ENCODE results near the gene MEFV. TPM values are rescaled to one million over a fixed set of nuclear protein-coding genes. Genes with fewer than 3 reads are reported as not detected.

MEFV gene
- total RNA-seq, 1 donor from 2014 or later: 0.21 TPM

DNA sequence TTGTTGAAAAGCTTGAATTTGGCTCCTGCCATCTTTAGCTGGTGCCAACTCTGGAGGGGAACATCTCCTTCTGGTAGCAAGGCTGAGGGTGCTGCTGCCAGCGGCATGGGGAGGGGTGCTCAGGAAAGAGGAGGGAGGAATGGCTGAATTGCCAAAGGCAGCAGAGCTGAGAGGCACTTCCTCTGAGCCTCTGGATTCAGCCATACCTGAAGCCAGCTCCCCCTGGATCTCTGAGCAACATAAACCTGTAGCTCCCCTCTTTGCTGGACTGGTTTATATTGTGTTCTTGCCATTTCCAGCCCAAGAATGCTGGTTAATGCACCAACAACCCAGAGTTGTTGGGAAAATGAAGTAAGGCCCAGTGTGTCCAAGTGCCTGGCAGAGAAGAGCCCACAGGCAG, 7.4 kb downstream of the MEFV start:
- no peak for DNase-seq (ENCODE audit: low read depth)
- no peaks in the 10 kb centered on the region for H3K27me3 ChIP-seq (ENCODE audit: control insufficient read depth, insufficient read depth, low read length)
- no peaks in the 10 kb centered on the region for H3K36me3 ChIP-seq (ENCODE audit: control insufficient read depth, insufficient read depth, low read length)
- TF ChIP-seq, protein P1, sequence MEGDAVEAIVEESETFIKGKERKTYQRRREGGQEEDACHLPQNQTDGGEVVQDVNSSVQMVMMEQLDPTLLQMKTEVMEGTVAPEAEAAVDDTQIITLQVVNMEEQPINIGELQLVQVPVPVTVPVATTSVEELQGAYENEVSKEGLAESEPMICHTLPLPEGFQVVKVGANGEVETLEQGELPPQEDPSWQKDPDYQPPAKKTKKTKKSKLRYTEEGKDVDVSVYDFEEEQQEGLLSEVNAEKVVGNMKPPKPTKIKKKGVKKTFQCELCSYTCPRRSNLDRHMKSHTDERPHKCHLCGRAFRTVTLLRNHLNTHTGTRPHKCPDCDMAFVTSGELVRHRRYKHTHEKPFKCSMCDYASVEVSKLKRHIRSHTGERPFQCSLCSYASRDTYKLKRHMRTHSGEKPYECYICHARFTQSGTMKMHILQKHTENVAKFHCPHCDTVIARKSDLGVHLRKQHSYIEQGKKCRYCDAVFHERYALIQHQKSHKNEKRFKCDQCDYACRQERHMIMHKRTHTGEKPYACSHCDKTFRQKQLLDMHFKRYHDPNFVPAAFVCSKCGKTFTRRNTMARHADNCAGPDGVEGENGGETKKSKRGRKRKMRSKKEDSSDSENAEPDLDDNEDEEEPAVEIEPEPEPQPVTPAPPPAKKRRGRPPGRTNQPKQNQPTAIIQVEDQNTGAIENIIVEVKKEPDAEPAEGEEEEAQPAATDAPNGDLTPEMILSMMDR (IDR thresholded peaks at IDR 0.05; ENCODE audit: insufficient read depth, low read length, poor library complexity, severe bottlenecking): no peak
- no peak overlapping the region for H3K4me3 ChIP-seq (ENCODE audit: low read depth, low read length)

DNA sequence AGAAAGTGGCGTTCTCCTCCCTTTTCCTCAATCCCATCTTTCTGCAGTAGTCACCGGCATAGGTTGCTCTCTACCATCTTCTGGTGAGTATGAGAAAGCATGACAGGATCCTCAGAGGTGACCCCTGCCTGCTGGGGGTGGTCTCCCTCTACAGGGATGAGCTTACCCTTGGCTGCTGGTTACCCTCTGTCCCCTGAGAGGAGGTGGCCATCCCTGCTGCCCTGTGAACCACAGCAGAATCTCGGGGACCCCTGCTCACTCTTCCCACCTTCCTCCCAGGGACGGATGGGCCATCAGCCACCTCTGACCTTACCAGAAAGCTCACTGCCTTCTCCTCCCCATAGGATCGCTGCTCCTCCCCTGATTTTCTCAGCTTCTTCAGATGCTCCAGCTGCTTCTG, 7.8 kb downstream of the MEFV start:
- Histone ChIP-seq H3K27me3 (ENCODE audit: control insufficient read depth, insufficient read depth, low read length) (no peaks in the 10 kb centered on the region), H3K36me3 (ENCODE audit: control insufficient read depth, insufficient read depth, low read length) (no peaks in the 10 kb centered on the region), H3K4me3 (ENCODE audit: low read depth, low read length) (no peak overlapping the region)
- DNase-seq (ENCODE audit: low read depth): no peak
- TF ChIP-seq, protein P1 (IDR thresholded peaks at IDR 0.05; ENCODE audit: insufficient read depth, low read length, poor library complexity, severe bottlenecking): no peak

DNA sequence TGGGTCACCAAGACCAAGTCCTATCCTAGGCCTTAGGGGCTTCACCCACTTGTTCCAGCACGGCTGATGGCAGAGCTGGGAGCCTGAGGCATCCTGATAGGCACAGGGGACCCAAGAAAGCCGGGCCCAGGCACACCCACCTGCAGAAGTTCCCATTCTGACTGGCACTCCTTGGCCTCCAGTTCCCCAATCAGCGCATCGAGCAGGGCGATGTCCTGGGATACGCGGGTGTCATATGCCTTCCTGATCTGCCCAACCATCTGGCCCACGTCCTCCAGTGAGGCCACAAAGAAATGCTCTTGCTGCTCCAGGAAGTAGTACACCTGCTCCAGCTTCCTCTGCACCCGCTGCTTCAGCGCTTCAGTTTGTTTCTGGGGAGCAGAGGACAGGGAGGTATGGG, 9.6 kb downstream of the MEFV start:
- TF ChIP-seq, protein P1 (IDR thresholded peaks at IDR 0.05; ENCODE audit: insufficient read depth, low read length, poor library complexity, severe bottlenecking): no peak
- no peak for DNase-seq (ENCODE audit: low read depth)
- Histone ChIP-seq H3K27me3 (ENCODE audit: control insufficient read depth, insufficient read depth, low read length) (no peaks in the 10 kb centered on the region), H3K4me3 (ENCODE audit: low read depth, low read length) (no peak overlapping the region), H3K36me3 (ENCODE audit: control insufficient read depth, insufficient read depth, low read length) (no peaks in the 10 kb centered on the region)

GRCh38 chr16:3246002-3246401, 10.4 kb downstream of the MEFV start:
- no peak for DNase-seq (ENCODE audit: low read depth)

DNA sequence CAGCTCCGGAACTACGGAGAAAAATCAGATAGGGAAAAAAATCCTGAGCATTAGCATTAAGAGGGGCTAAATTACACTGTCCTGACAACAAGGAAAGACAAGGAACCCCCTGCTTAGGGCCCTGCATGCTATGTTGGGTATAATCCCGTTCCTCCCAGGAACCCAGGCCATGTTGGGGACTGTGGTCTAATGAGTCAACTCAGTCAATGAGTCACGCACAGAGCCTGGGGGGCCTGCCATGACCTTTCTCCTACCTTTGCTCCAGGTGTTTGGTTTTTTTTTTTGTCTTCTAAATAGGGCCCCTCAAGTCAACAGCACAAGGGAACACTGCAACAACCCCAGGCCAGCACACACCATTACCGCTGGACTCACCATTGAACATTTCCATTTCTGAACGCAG, 12.6 kb downstream of the MEFV start:
- no peak overlapping the region for H3K4me3 ChIP-seq (ENCODE audit: low read depth, low read length)
- no peaks in the 10 kb centered on the region for H3K36me3 ChIP-seq (ENCODE audit: control insufficient read depth, insufficient read depth, low read length)
- no peak for DNase-seq (ENCODE audit: low read depth)
- H3K27me3 ChIP-seq (ENCODE audit: control insufficient read depth, insufficient read depth, low read length): no peaks in the 10 kb centered on the region
- TF ChIP-seq, protein P1 (IDR thresholded peaks at IDR 0.05; ENCODE audit: insufficient read depth, low read length, poor library complexity, severe bottlenecking): no peak

More at GRCh38 chr16:3246002-3246401, 10.4 kb downstream of the MEFV start:
- Histone ChIP-seq H3K27me3 (ENCODE audit: control insufficient read depth, insufficient read depth, low read length) (no peaks in the 10 kb centered on the region), H3K4me3 (ENCODE audit: low read depth, low read length) (no peak overlapping the region), H3K36me3 (ENCODE audit: control insufficient read depth, insufficient read depth, low read length) (no peaks in the 10 kb centered on the region)
- TF ChIP-seq, protein P1 (IDR thresholded peaks at IDR 0.05; ENCODE audit: insufficient read depth, low read length, poor library complexity, severe bottlenecking): no peak

- no peaks in the 10 kb centered on the region for H3K36me3 ChIP-seq (ENCODE audit: control insufficient read depth, insufficient read depth, low read length)
- no peak for DNase-seq (ENCODE audit: low read depth)
- TF ChIP-seq, protein P1 (IDR thresholded peaks at IDR 0.05; ENCODE audit: insufficient read depth, low read length, poor library complexity, severe bottlenecking): no peak
- no peaks in the 10 kb centered on the region for H3K27me3 ChIP-seq (ENCODE audit: control insufficient read depth, insufficient read depth, low read length)
- H3K4me3 ChIP-seq (ENCODE audit: low read depth, low read length): no peak overlapping the region
These were observed 13.7 kb downstream of the MEFV start for GRCh38 chr16:3242709-3243108.
